Large intestine (tissue), 12 donors: ENCODE data around the gene PTN. TPM values are rescaled to one million over a fixed set of nuclear protein-coding genes. Genes with fewer than 3 reads are reported as not detected.

ENCODE experiments used
- DNase-seq, 2 donors: peaks; one replicate each; pipeline versions ENCODE4 v3.0.0 to v3.0.0-alpha.2; 2013
- H3K27ac ChIP-seq: one replicate; pipeline ENCODE4 v1.5.1; 2013; ENCODE audit warnings: low read length
- H3K27me3 ChIP-seq: 2 replicates; pipeline ENCODE4 v1.6.1; 2013; ENCODE audit warnings: low read length; ENCODE audit not compliant: control insufficient read depth, insufficient read depth
- H3K36me3 ChIP-seq: 2 replicates; pipeline ENCODE4 v1.6.1; 2013; ENCODE audit warnings: low read length; ENCODE audit not compliant: control insufficient read depth, insufficient read depth
- H3K4me1 ChIP-seq: one replicate; pipeline ENCODE4 v1.6.1; 2013; ENCODE audit warnings: low read length; ENCODE audit not compliant: control insufficient read depth, insufficient read depth
- H3K4me3 ChIP-seq: one replicate; pipeline ENCODE4 v1.5.1; 2013; ENCODE audit warnings: low read length
- H3K9me3 ChIP-seq: one replicate; pipeline ENCODE4 v1.6.1; 2013; ENCODE audit warnings: mild to moderate bottlenecking, low read depth, low read length, moderate library complexity; ENCODE audit not compliant: control insufficient read depth
- WGBS: methylation state at CpG from one replicate; pipeline ENCODE4 v1.1.5; 2013; ENCODE audit warnings: low lambda C conversion rate; ENCODE audit not compliant: insufficient coverage; 5-methylcytosine and 5-hydroxymethylcytosine counted together
- long read RNA-seq, 11 donors: transcript quantifications; one replicate each; lab custom pipeline, GENCODE V29; 2026
- polyA plus RNA-seq: library from polyadenylated mRNA; unstranded; fragments of 120-200 nt; gene quantifications from one replicate; pipeline ENCODE4 v1.2.1, GENCODE V29; 2013

Gene PTN
- polyA plus RNA-seq: 98.3 TPM
- long read RNA-seq, donor 1, transcript PTN-201 (5 exons, 1,614 nt): major isoform, 16 of 21 reads
- long read RNA-seq, donor 1, partial matches to known transcripts: 5 of 21 reads
- long read RNA-seq, donor 1, other reads (novel, unspliced or antisense): 0 of 21 reads
- long read RNA-seq, donor 2, transcript PTN-201 (5 exons, 1,614 nt): major isoform, 44 of 80 reads
- long read RNA-seq, donor 2, partial matches to known transcripts: 27 of 80 reads
- long read RNA-seq, donor 2, other reads (novel, unspliced or antisense): 9 of 80 reads
- long read RNA-seq, donor 3, transcript PTN-201 (5 exons, 1,614 nt): major isoform, 43 of 99 reads
- long read RNA-seq, donor 3, partial matches to known transcripts: 56 of 99 reads
- long read RNA-seq, donor 3, other reads (novel, unspliced or antisense): 0 of 99 reads
- long read RNA-seq, donor 4, partial matches to known transcripts: 0 of 1 reads
- long read RNA-seq, donor 4, other reads (novel, unspliced or antisense): 0 of 1 reads
- long read RNA-seq, donor 5, transcript PTN-201 (5 exons, 1,614 nt): major isoform, 40 of 51 reads
- long read RNA-seq, donor 5, partial matches to known transcripts: 5 of 51 reads
- long read RNA-seq, donor 5, other reads (novel, unspliced or antisense): 6 of 51 reads
- long read RNA-seq, donor 6, transcript PTN-201 (5 exons, 1,614 nt): major isoform, 30 of 73 reads
- long read RNA-seq, donor 6, partial matches to known transcripts: 43 of 73 reads
- long read RNA-seq, donor 6, other reads (novel, unspliced or antisense): 0 of 73 reads
- long read RNA-seq, donor 7, transcript PTN-201 (5 exons, 1,614 nt): major isoform, 34 of 89 reads
- long read RNA-seq, donor 7, partial matches to known transcripts: 55 of 89 reads
- long read RNA-seq, donor 7, other reads (novel, unspliced or antisense): 0 of 89 reads
- long read RNA-seq, donor 8, transcript PTN-201 (5 exons, 1,614 nt): major isoform, 50 of 105 reads
- long read RNA-seq, donor 8, partial matches to known transcripts: 46 of 105 reads
- long read RNA-seq, donor 8, other reads (novel, unspliced or antisense): 7 of 105 reads
- long read RNA-seq, donor 9, transcript PTN-201 (5 exons, 1,614 nt): major isoform, 51 of 114 reads
- long read RNA-seq, donor 9, partial matches to known transcripts: 63 of 114 reads
- long read RNA-seq, donor 9, other reads (novel, unspliced or antisense): 0 of 114 reads
- long read RNA-seq, donor 10, transcript PTN-201 (5 exons, 1,614 nt): major isoform, 38 of 92 reads
- long read RNA-seq, donor 10, partial matches to known transcripts: 54 of 92 reads
- long read RNA-seq, donor 10, other reads (novel, unspliced or antisense): 0 of 92 reads
- long read RNA-seq, donor 11, transcript PTN-201 (5 exons, 1,614 nt): major isoform, 24 of 47 reads
- long read RNA-seq, donor 11, partial matches to known transcripts: 23 of 47 reads
- long read RNA-seq, donor 11, other reads (novel, unspliced or antisense): 0 of 47 reads

GRCh38 chr7:137343281-137343841 lies at the start of gene PTN:
Gene PTN, minus strand, starts transcription at chr7:137343733. Its CDS starts 88,760 bp downstream, at chr7:137254973.
- peaks cover 4% of the 10 kb centered on the region for H3K27me3 ChIP-seq
- H3K9me3 ChIP-seq: no peaks in the 10 kb centered on the region
- peak within 1 kb of the TSS; percentile 43 for H3K4me3 ChIP-seq
- H3K4me1 ChIP-seq: no peaks in the 10 kb centered on the region
- H3K27ac ChIP-seq: peak within 1 kb of the TSS; percentile 47
- WGBS: no CpG with 5 or more reads among the region's 23 CpGs
- H3K36me3 ChIP-seq: no peaks in the 10 kb centered on the region
- peak; percentile 16 to 41 for DNase-seq

GRCh38 chr7:137390076-137390475 lies 46.5 kb upstream of the PTN start:
- Histone ChIP-seq H3K9me3 (no peaks in the 10 kb centered on the region), H3K27me3 (no peaks in the 10 kb centered on the region), H3K36me3 (no peaks in the 10 kb centered on the region), H3K4me3 (no peak overlapping the region), H3K4me1 (no peaks in the 10 kb centered on the region), H3K27ac (no peak overlapping the region)
- peak in 1 of 2 donors; percentile 33 for DNase-seq
- no CpG with 5 or more reads among the region's 1 CpG for WGBS

GRCh38 chr7:137388916-137389315 lies 45.4 kb upstream of the PTN start:
- Histone ChIP-seq H3K36me3 (no peaks in the 10 kb centered on the region), H3K27me3 (no peaks in the 10 kb centered on the region), H3K4me1 (no peaks in the 10 kb centered on the region), H3K4me3 (no peak overlapping the region), H3K27ac (no peak overlapping the region), H3K9me3 (no peaks in the 10 kb centered on the region)
- DNase-seq: no peak
- 100% methylated on average over 1 of the region's 1 CpG for WGBS

- H3K27me3 ChIP-seq: no peaks in the 10 kb centered on the region
- no peak for DNase-seq
- no peaks in the 10 kb centered on the region for H3K36me3 ChIP-seq
- H3K4me1 ChIP-seq: no peaks in the 10 kb centered on the region
- no peak overlapping the region for H3K4me3 ChIP-seq
- H3K9me3 ChIP-seq: no peaks in the 10 kb centered on the region
- no peak overlapping the region for H3K27ac ChIP-seq
- WGBS: no CpG with 5 or more reads among the region's 1 CpG
Observed at GRCh38 chr7:137386966-137387365, 43.4 kb upstream of the PTN start.

GRCh38 chr7:137381045-137381444 lies 37.5 kb upstream of the PTN start:
- no peaks in the 10 kb centered on the region for H3K4me1 ChIP-seq
- no CpG with 5 or more reads among the region's 1 CpG for WGBS
- H3K27me3 ChIP-seq: no peaks in the 10 kb centered on the region
- DNase-seq: no peak
- no peak overlapping the region for H3K4me3 ChIP-seq
- H3K9me3 ChIP-seq: no peaks in the 10 kb centered on the region
- H3K36me3 ChIP-seq: no peaks in the 10 kb centered on the region
- no peak overlapping the region for H3K27ac ChIP-seq

GRCh38 chr7:137373507-137373906 lies 30.0 kb upstream of the PTN start:
- no CpG with 5 or more reads among the region's 2 CpGs for WGBS
- no peak for DNase-seq
- H3K27ac ChIP-seq: no peak overlapping the region

GRCh38 chr7:137371616-137372015 lies 28.1 kb upstream of the PTN start:
- no peaks in the 10 kb centered on the region for H3K4me1 ChIP-seq
- DNase-seq: no peak
- no peaks in the 10 kb centered on the region for H3K36me3 ChIP-seq
- H3K27ac ChIP-seq: no peak overlapping the region
- no peaks in the 10 kb centered on the region for H3K27me3 ChIP-seq
- H3K4me3 ChIP-seq: no peak overlapping the region
- WGBS: no CpG with 5 or more reads among the region's 2 CpGs
- no peaks in the 10 kb centered on the region for H3K9me3 ChIP-seq

More at GRCh38 chr7:137373507-137373906, 30.0 kb upstream of the PTN start:
- H3K9me3 ChIP-seq: no peaks in the 10 kb centered on the region
- no peaks in the 10 kb centered on the region for H3K36me3 ChIP-seq
- no peaks in the 10 kb centered on the region for H3K4me1 ChIP-seq
- H3K27me3 ChIP-seq: no peaks in the 10 kb centered on the region
- no peak overlapping the region for H3K4me3 ChIP-seq

- WGBS: 100% methylated on average over 2 of the region's 5 CpGs
- Histone ChIP-seq H3K9me3 (no peaks in the 10 kb centered on the region), H3K36me3 (no peaks in the 10 kb centered on the region), H3K27me3 (no peaks in the 10 kb centered on the region), H3K4me1 (no peaks in the 10 kb centered on the region), H3K27ac (no peak overlapping the region), H3K4me3 (no peak overlapping the region)
- DNase-seq: no peak
Observed at GRCh38 chr7:137366995-137367394, 23.5 kb upstream of the PTN start.

- Histone ChIP-seq H3K9me3 (no peaks in the 10 kb centered on the region), H3K36me3 (no peaks in the 10 kb centered on the region), H3K4me3 (no peak overlapping the region), H3K4me1 (no peaks in the 10 kb centered on the region), H3K27ac (no peak overlapping the region), H3K27me3 (no peaks in the 10 kb centered on the region)
- no peak for DNase-seq
- WGBS: 93% methylated on average over 3 of the region's 6 CpGs
Observed at GRCh38 chr7:137363683-137364082, 20.1 kb upstream of the PTN start.
